Breast epithelium (tissue), 3 donors: ENCODE data around the gene FUBP3.

Experiments used
- POLR2A ChIP-seq: fragments of 450-650 bp; IDR thresholded peaks from one replicate; pipeline ENCODE4 v1.6.1; 2016; ENCODE audit warnings: antibody characterized with exemption, mild to moderate bottlenecking, moderate library complexity
- POLR2AphosphoS5 ChIP-seq, 3 donors: sonication (generic); formaldehyde crosslinking; IDR thresholded peaks; one replicate each; pipeline ENCODE4 v1.6.1; 2017; ENCODE audit warnings: antibody characterized with exemption in 3 of 3
- TF ChIP-seq, protein P1 (sequence below), 3 donors: fragments of 450-650 bp; IDR thresholded peaks; one replicate each; pipeline ENCODE4 v1.5.1; 2016 to 2017; ENCODE audit warnings: antibody characterized with exemption in 3 of 3, mild to moderate bottlenecking in 3 of 3, moderate library complexity in 3 of 3

GRCh38 chr9:130632081-130632710 lies 52.8 kb downstream of the FUBP3 start:
- TF ChIP-seq POLR2A = no peak
- TF ChIP-seq, protein P1, sequence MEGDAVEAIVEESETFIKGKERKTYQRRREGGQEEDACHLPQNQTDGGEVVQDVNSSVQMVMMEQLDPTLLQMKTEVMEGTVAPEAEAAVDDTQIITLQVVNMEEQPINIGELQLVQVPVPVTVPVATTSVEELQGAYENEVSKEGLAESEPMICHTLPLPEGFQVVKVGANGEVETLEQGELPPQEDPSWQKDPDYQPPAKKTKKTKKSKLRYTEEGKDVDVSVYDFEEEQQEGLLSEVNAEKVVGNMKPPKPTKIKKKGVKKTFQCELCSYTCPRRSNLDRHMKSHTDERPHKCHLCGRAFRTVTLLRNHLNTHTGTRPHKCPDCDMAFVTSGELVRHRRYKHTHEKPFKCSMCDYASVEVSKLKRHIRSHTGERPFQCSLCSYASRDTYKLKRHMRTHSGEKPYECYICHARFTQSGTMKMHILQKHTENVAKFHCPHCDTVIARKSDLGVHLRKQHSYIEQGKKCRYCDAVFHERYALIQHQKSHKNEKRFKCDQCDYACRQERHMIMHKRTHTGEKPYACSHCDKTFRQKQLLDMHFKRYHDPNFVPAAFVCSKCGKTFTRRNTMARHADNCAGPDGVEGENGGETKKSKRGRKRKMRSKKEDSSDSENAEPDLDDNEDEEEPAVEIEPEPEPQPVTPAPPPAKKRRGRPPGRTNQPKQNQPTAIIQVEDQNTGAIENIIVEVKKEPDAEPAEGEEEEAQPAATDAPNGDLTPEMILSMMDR (IDR thresholded peaks at IDR 0.05) = no peak
- no peak for TF ChIP-seq POLR2AphosphoS5 (IDR thresholded peaks at IDR 0.05)
